H1 (cell line): ENCODE data around the gene HOXB4.
A peak's percentile ranks its signal among the peaks of the same experiment; 100 is the strongest.

ENCODE experiments used
- ATF2 ChIP-seq: IDR thresholded peaks from 2 replicates; pipeline ENCODE4 v1.6.1; 2012; ENCODE audit warnings: low read length, inconsistent platforms
- CHD1 ChIP-seq: IDR thresholded peaks from 2 replicates; pipeline ENCODE4 v1.6.1; 2012; ENCODE audit warnings: low read depth, low read length, improper control_type of control experiment
- EP300 ChIP-seq, 2 experiments: IDR thresholded peaks; 1 replicate in 1 of 2; 2 replicates in 1 of 2; pipeline ENCODE4 v1.6.1; 2011 to 2012; ENCODE audit warnings: low read depth in 2 of 2, low read length in 2 of 2, mild to moderate bottlenecking in 2 of 2, borderline replicate concordance in 1 of 2, inconsistent platforms in 1 of 2, moderate library complexity in 1 of 2
- GTF2F1 ChIP-seq: IDR thresholded peaks from 2 replicates; pipeline ENCODE4 v1.6.1; 2012; ENCODE audit warnings: low read depth, low read length, improper control_type of control experiment, borderline replicate concordance
- HDAC2 ChIP-seq, 2 experiments: fragments of 300-600 bp in 1 of 2; sonication (generic) in 1 of 2; IDR thresholded peaks; 2 replicates each; pipeline ENCODE4 v1.6.1; 2011 to 2012; ENCODE audit warnings: low read depth in 2 of 2, low read length in 2 of 2, mild to moderate bottlenecking in 2 of 2, moderate library complexity in 2 of 2, borderline replicate concordance in 1 of 2, inconsistent platforms in 1 of 2
- MAX ChIP-seq: IDR thresholded peaks from 2 replicates; pipeline ENCODE4 v1.6.1; 2012; ENCODE audit warnings: inconsistent platforms
- POLR2A ChIP-seq, 2 experiments: IDR thresholded peaks; 1 replicate in 1 of 2; 2 replicates in 1 of 2; pipeline ENCODE4 v1.6.1; 2011; ENCODE audit warnings: low read depth in 2 of 2, low read length in 2 of 2, mild to moderate bottlenecking in 2 of 2; ENCODE audit errors: control extremely low read depth in 1 of 2
- POLR2AphosphoS5 ChIP-seq: IDR thresholded peaks from 2 replicates; pipeline ENCODE4 v1.6.1; 2011; ENCODE audit warnings: low read depth, low read length
- SUZ12 ChIP-seq: fragments of 200-600 bp; sonication (generic); IDR thresholded peaks from 2 replicates; pipeline ENCODE4 v1.6.1; 2012; ENCODE audit warnings: mild to moderate bottlenecking, inconsistent platforms, low read length, moderate library complexity, mixed read lengths
- ZNF274 ChIP-seq: IDR thresholded peaks from 2 replicates; pipeline ENCODE4 v1.7.0; 2012; ENCODE audit warnings: low read length, borderline replicate concordance; ENCODE audit errors: extremely low read depth
- TF ChIP-seq, protein P1 (sequence below), 3 experiments: IDR thresholded peaks; 1 replicate in 2 of 3; 2 replicates in 1 of 3; pipeline versions ENCODE4 v1.5.1 to v1.6.1; 2011; ENCODE audit warnings: low read length in 3 of 3, mild to moderate bottlenecking in 3 of 3, inconsistent platforms in 2 of 3, low read depth in 1 of 3, moderate library complexity in 1 of 3; ENCODE audit not compliant: insufficient read depth in 1 of 3; ENCODE audit errors: control extremely low read depth in 1 of 3

- TF ChIP-seq, protein P1, sequence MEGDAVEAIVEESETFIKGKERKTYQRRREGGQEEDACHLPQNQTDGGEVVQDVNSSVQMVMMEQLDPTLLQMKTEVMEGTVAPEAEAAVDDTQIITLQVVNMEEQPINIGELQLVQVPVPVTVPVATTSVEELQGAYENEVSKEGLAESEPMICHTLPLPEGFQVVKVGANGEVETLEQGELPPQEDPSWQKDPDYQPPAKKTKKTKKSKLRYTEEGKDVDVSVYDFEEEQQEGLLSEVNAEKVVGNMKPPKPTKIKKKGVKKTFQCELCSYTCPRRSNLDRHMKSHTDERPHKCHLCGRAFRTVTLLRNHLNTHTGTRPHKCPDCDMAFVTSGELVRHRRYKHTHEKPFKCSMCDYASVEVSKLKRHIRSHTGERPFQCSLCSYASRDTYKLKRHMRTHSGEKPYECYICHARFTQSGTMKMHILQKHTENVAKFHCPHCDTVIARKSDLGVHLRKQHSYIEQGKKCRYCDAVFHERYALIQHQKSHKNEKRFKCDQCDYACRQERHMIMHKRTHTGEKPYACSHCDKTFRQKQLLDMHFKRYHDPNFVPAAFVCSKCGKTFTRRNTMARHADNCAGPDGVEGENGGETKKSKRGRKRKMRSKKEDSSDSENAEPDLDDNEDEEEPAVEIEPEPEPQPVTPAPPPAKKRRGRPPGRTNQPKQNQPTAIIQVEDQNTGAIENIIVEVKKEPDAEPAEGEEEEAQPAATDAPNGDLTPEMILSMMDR (IDR thresholded peaks at IDR 0.05; ENCODE audit: control extremely low read depth in 1 of 3, insufficient read depth in 1 of 3, low read depth in 1 of 3, low read length in 3 of 3) = no peak
- TF ChIP-seq EP300 (IDR thresholded peaks at IDR 0.05; ENCODE audit: borderline replicate concordance in 1 of 2, low read depth in 2 of 2, low read length in 2 of 2) (no peak), ZNF274 (no peak), MAX (no peak), POLR2A (IDR thresholded peaks at IDR 0.05; ENCODE audit: control extremely low read depth in 1 of 2, low read depth in 2 of 2, low read length in 2 of 2) (no peak), ATF2 (no peak), GTF2F1 (no peak), POLR2AphosphoS5 (no peak), SUZ12 (no peak; the same call in 1 of the 2 replicates), CHD1 (no peak), HDAC2 (IDR thresholded peaks at IDR 0.05; ENCODE audit: borderline replicate concordance in 1 of 2, low read depth in 2 of 2, low read length in 2 of 2) (peak in 1 of 2 experiments; percentile 83; a peak in 1 of 4 replicates)
Observed at GRCh38 chr17:48528153-48528935, 49.8 kb downstream of the HOXB4 start.
